PC-3 (cell line): ENCODE results near the gene PEX11G. TPM values are rescaled to one million over a fixed set of nuclear protein-coding genes. Genes with fewer than 3 reads are reported as not detected.

Source experiments
- ATAC-seq: fragments of 200-7000 bp; cut with Tn5 transposase; 2 replicates; pipeline ENCODE4 v1.9.1; 2020; ENCODE audit warnings: mild to moderate bottlenecking, moderate library complexity
- BruUV-seq: library from RNA; stranded (reverse); fragments of 400-500 nt; replicated peaks from 2 replicates; lab custom pipeline; 2021; lab: Mats Ljungman, UMichigan
- CTCF ChIA-PET: fragments of 300-600 bp; sonication (Branson Sonifier 250); formaldehyde crosslinking; loops from one replicate; lab custom pipeline; 2022; ENCODE audit warnings: antibody characterized with exemption; lab: Charles Lee
- POLR2A ChIA-PET: fragments of 300-600 bp; sonication (Branson Sonifier 250); formaldehyde crosslinking; loops from one replicate; lab custom pipeline; 2022; ENCODE audit warnings: antibody characterized with exemption; ENCODE audit not compliant: unreplicated experiment; lab: Charles Lee
- DNase-seq: peaks from one replicate; pipeline ENCODE4 v3.0.0-alpha.2; 2015
- H2AFZ ChIP-seq: fragments of 300-600 bp; sonication (generic); 2 replicates; pipeline ENCODE4 v1.6.0; 2016; ENCODE audit warnings: antibody characterized with exemption, low read length
- H3F3A ChIP-seq: fragments of 300-600 bp; sonication (generic); one replicate; pipeline ENCODE4 v1.6.0; 2017; ENCODE audit warnings: antibody characterized with exemption, low read length, control low read depth, mild to moderate bottlenecking; ENCODE audit not compliant: unreplicated experiment
- H3K27ac ChIP-seq: fragments of 300-600 bp; sonication (generic); 2 replicates; pipeline ENCODE4 v1.5.1; 2016; ENCODE audit warnings: mild to moderate bottlenecking, low read length
- H3K27me3 ChIP-seq: fragments of 300-600 bp; sonication (generic); 2 replicates; pipeline ENCODE4 v1.6.1; 2016; ENCODE audit warnings: low read length, mixed read lengths
- H3K36me3 ChIP-seq: fragments of 300-600 bp; sonication (generic); 2 replicates; pipeline ENCODE4 v1.6.1; 2016; ENCODE audit warnings: low read depth, mixed run types, low read length, mixed read lengths
- H3K4me1 ChIP-seq: fragments of 300-600 bp; sonication (generic); 2 replicates; pipeline ENCODE4 v1.5.1; 2016; ENCODE audit warnings: low read length; ENCODE audit not compliant: insufficient read depth
- H3K4me2 ChIP-seq: fragments of 300-600 bp; sonication (generic); 2 replicates; pipeline ENCODE4 v1.6.0; 2016; ENCODE audit warnings: low read length
- H3K4me3 ChIP-seq: fragments of 300-600 bp; sonication (generic); 2 replicates; pipeline ENCODE4 v1.5.1; 2016; ENCODE audit warnings: mild to moderate bottlenecking, low read length, mixed read lengths
- H3K79me2 ChIP-seq: fragments of 300-600 bp; sonication (generic); 2 replicates; pipeline ENCODE4 v1.6.1; 2017; ENCODE audit warnings: low read length, mixed read lengths
- H3K9ac ChIP-seq: fragments of 300-600 bp; sonication (generic); 2 replicates; pipeline ENCODE4 v1.6.0; 2016; ENCODE audit warnings: mild to moderate bottlenecking, low read length
- H3K9me2 ChIP-seq: fragments of 300-600 bp; sonication (generic); replicated peaks from 2 replicates; pipeline ENCODE4 v1.6.1; 2016; ENCODE audit warnings: mixed run types, low read length, mixed read lengths
- H3K9me3 ChIP-seq: fragments of 300-600 bp; sonication (generic); 2 replicates; pipeline ENCODE4 v1.6.1; 2016; ENCODE audit warnings: low read length, mixed read lengths
- H4K20me1 ChIP-seq: fragments of 300-600 bp; sonication (generic); 2 replicates; pipeline ENCODE4 v1.6.1; 2016; ENCODE audit warnings: low read length, mixed read lengths
- CTCF ChIP-seq: fragments of 300-600 bp; sonication (generic); conservative IDR thresholded peaks from 2 replicates; pipeline ENCODE4 v1.5.1; 2017; ENCODE audit warnings: antibody characterized with exemption, low read depth, mild to moderate bottlenecking, low read length
- EZH2 ChIP-seq: fragments of 300-600 bp; sonication (generic); IDR thresholded peaks from one replicate; pipeline ENCODE4 v1.6.1; 2017; ENCODE audit warnings: antibody characterized with exemption, mild to moderate bottlenecking, low read length; ENCODE audit not compliant: unreplicated experiment
- EZH2phosphoT487 ChIP-seq: fragments of 300-600 bp; sonication (generic); IDR thresholded peaks from 2 replicates; pipeline ENCODE4 v1.6.1; 2018; ENCODE audit warnings: mild to moderate bottlenecking, antibody characterized with exemption, low read length, borderline replicate concordance
- intact Hi-C: fragments of 100-400 bp; cut with micrococcal nuclease; formaldehyde crosslinking; loops from 2 replicates; pipeline ENCODE4 v1.9.0; 2023
- total RNA-seq: library from RNA; depleted of rRNA; stranded (reverse); fragments of >200 nt; gene quantifications from 2 replicates; pipeline ENCODE4 v1.2.3, GENCODE V29; 2014

The PEX11G gene
- total RNA-seq, 1 experiment from 2014 or later = 6.6 TPM

DNA sequence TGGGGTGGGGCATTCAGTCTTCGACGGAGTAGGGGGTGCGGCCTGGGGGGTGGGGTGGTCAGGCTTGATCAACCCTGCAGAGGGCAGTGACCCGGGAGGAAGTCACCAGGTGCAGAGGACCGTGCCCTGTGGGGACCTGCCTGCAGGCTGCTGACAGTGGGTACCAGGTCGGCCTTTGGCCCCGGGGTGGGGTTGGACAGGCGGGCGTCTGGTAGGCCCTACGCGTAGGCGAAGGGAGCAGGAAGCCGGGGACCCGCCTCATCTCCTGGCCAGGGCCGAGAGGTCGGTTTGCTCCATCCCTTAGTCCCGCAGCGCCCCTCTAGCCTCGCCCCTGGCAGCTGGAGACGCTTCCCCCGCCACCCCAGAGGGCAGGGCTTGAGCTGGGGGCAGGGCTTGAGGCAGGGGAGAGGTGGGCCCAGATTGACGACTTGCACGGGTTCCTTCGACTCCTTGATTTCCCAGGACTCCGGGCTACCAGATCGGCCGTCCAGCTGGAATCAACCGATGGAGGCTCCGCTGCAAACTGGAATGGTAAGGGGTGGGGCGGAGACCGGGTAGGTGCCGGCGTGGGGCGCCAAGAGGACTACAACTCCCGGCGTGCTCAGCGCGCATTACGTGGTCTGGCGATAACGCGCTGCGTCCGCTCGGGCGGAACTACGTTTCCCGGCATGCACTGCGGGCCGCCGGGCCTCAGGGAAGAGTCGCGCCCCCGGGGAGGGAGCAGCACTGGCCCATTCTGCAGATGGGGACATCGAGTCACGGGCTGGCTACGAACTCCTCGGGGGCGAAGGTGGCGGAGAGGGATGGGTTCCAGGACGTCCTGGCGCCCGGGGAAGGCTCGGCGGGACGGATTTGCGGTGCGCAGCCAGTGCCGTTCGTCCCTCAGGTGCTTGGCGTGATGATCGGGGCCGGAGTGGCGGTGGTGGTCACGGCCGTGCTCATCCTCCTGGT, 46.5 kb upstream of the PEX11G start, which contains the start of gene PNPLA6:
PNPLA6 (plus strand) TSS at position 671 of the 951 bp plus-strand sequence; CDS start at position 743, 72 bp downstream.
- Histone ChIP-seq H3K79me2 (peaks cover 9% of the 10 kb centered on the region), H3K9ac (peak within 1 kb of the TSS; percentile 78), H3K4me2 (peak within 1 kb of the TSS; percentile 96), H3K4me3 (peak within 1 kb of the TSS; percentile 98), H3K27me3 (no peaks in the 10 kb centered on the region), H4K20me1 (no peaks in the 10 kb centered on the region), H3F3A (no peaks in the 10 kb centered on the region), H3K36me3 (peaks cover 10% of the 10 kb centered on the region; the same call in 1 of the 2 replicates), H3K4me1 (peaks cover 10% of the 10 kb centered on the region), H2AFZ (peak within 1 kb of the TSS; percentile 99), H3K9me3 (no peaks in the 10 kb centered on the region), H3K27ac (peak within 1 kb of the TSS; percentile 24; the same call in 1 of the 2 replicates), H3K9me2 (no peaks in the 10 kb centered on the region)
- no TSS peak for BruUV-seq
- peak; percentile 72 for ATAC-seq
- ChIA-PET POLR2A (interaction anchor here (0.6 kb wide), 1 partner anchor 261 kb away, joined by 3 read pairs; no protein-coding TSS in a partner anchor), CTCF (no interaction called here)
- intact Hi-C loops = loop anchor here (2.0 to 10.0 kb wide), 3 partner anchors 47 to 1851 kb away; partner anchors contain the start of genes HSD11B1L, MICOS13 and PEX11G
- TF ChIP-seq EZH2 (no peak), EZH2phosphoT487 (no peak), CTCF (no peak)
- peak; percentile 98 for DNase-seq

DNA sequence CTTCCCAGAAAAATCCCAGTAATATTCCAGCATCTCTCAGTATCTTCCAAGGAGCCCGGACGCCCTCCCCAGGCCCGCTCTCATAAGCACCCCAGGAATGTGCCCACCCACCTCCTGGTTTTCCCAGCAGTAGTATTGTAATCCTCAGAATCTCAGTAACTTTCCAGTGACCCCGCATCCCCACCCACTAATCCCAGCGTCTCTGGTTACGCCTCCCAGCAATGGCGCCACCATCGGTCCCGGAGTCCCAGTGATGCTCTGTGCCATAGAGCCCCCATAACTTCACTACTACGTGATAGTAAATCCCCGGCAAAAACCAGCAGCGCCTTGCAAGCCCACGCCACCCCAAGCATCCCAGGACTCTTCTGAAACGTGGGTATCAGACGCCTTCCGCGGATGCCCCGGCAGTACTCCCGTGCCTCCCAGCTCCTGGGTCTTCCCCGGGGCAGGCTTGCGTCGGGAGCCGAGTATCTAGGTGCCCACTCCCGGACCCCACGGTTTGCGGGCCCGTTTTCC, 45.8 kb upstream of the PEX11G start:
- H3K79me2 ChIP-seq = peaks cover 9% of the 10 kb centered on the region
- TSS peak; percentile 43 for BruUV-seq
- peaks cover 10% of the 10 kb centered on the region for H3K4me1 ChIP-seq
- peak overlapping the region; percentile 98 for H3K4me3 ChIP-seq
- DNase-seq (peak; percentile 56), ATAC-seq (peak; percentile 53)
- peaks cover 7% of the 10 kb centered on the region; the same call in 1 of the 2 replicates for H3K36me3 ChIP-seq
- peak overlapping the region; percentile 9; the same call in 1 of the 2 replicates for H3K27ac ChIP-seq
- peak overlapping the region; percentile 96 for H3K4me2 ChIP-seq
- H3K9me3 ChIP-seq = no peaks in the 10 kb centered on the region
- ChIA-PET POLR2A (interaction anchor here (0.6 kb wide), 1 partner anchor 262 kb away, joined by 3 read pairs; no protein-coding TSS in a partner anchor), CTCF (no interaction called here)
- TF ChIP-seq CTCF (peak; percentile 41; the same call in 1 of the 2 replicates), EZH2 (no peak)
- intact Hi-C loops = loop anchor here (1.0 to 10.0 kb wide), 4 partner anchors 12 to 1850 kb away; partner anchors contain the start of genes HSD11B1L, MCOLN1, MICOS13 and PEX11G
- no peaks in the 10 kb centered on the region for H3K27me3 ChIP-seq
- peak overlapping the region; percentile 78 for H3K9ac ChIP-seq
- H3K9me2 ChIP-seq = no peaks in the 10 kb centered on the region
- H2AFZ ChIP-seq = peak overlapping the region; percentile 99
- no peaks in the 10 kb centered on the region for H4K20me1 ChIP-seq
- no peaks in the 10 kb centered on the region for H3F3A ChIP-seq
